KG1 (cell line): ENCODE measurements around the gene KIF26B.

ENCODE experiments used
- DNase-seq: peaks from one replicate; lab custom pipeline; 2025; lab: John Stamatoyannopoulos, UW

Gene KIF26B

GRCh38 chr1:245241526-245242130, 86.8 kb downstream of the KIF26B start:
- no peak for DNase-seq

- DNase-seq = no peak
Observed at GRCh38 chr1:245242989-245243388, 88.2 kb downstream of the KIF26B start.

GRCh38 chr1:245245021-245245667, 90.4 kb downstream of the KIF26B start:
- no peak for DNase-seq

GRCh38 chr1:245246433-245246832, 91.6 kb downstream of the KIF26B start:
- no peak for DNase-seq

GRCh38 chr1:245247356-245247755, 92.6 kb downstream of the KIF26B start:
- no peak for DNase-seq

- DNase-seq = no peak
Observed at GRCh38 chr1:245247801-245248200, 93.0 kb downstream of the KIF26B start.

GRCh38 chr1:245248231-245248731, 93.5 kb downstream of the KIF26B start:
- DNase-seq = no peak

- no peak for DNase-seq
Observed at GRCh38 chr1:245255783-245256182, 101.0 kb downstream of the KIF26B start.

- no peak for DNase-seq
Observed at GRCh38 chr1:245256528-245256927, 101.7 kb downstream of the KIF26B start.

GRCh38 chr1:245258271-245258920, 103.6 kb downstream of the KIF26B start:
- DNase-seq = no peak

- DNase-seq = no peak
Observed at GRCh38 chr1:245260110-245260882, 105.5 kb downstream of the KIF26B start.

GRCh38 chr1:245260883-245261282, 106.1 kb downstream of the KIF26B start:
- no peak for DNase-seq

- DNase-seq = no peak
Observed at GRCh38 chr1:245261786-245262185, 107.0 kb downstream of the KIF26B start.

GRCh38 chr1:245263529-245264095, 108.8 kb downstream of the KIF26B start:
- DNase-seq = no peak

GRCh38 chr1:245264226-245264625, 109.4 kb downstream of the KIF26B start:
- no peak for DNase-seq

- no peak for DNase-seq
Observed at GRCh38 chr1:245266105-245266504, 111.3 kb downstream of the KIF26B start.

GRCh38 chr1:245270063-245270462, 115.3 kb downstream of the KIF26B start:
- DNase-seq = no peak

GRCh38 chr1:245270972-245271371, 116.2 kb downstream of the KIF26B start:
- no peak for DNase-seq

- DNase-seq = no peak
Observed at GRCh38 chr1:245272676-245273075, 117.9 kb downstream of the KIF26B start.

GRCh38 chr1:245276445-245276844, 121.7 kb downstream of the KIF26B start:
- DNase-seq = no peak

- no peak for DNase-seq
Observed at GRCh38 chr1:245277276-245277675, 122.5 kb downstream of the KIF26B start.

- DNase-seq = no peak
Observed at GRCh38 chr1:245278846-245279245, 124.1 kb downstream of the KIF26B start.
